Thymus (tissue), 11 donors: ENCODE results near the gene URB1. TPM values are rescaled to one million over a fixed set of nuclear protein-coding genes. Genes with fewer than 3 reads are reported as not detected.
"Not testable (repeated sequence)": the region's sequence is repeated elsewhere in the genome, so short reads cannot be mapped to it uniquely, and the experiment has no call there.

ENCODE experiments used
- DNase-seq, 9 donors: peaks; one replicate each; pipeline ENCODE4 v3.0.0-alpha.2; 2013; ENCODE audit warnings: low spot score in 9 of 9, low read depth in 6 of 9, missing footprints in 1 of 9
- H3K27ac ChIP-seq, 2 donors: one replicate each; pipeline ENCODE4 v1.5.1; 2013; ENCODE audit warnings: control low read depth in 1 of 2, low read depth in 1 of 2, low read length in 1 of 2, mild to moderate bottlenecking in 1 of 2, moderate library complexity in 1 of 2
- H3K27me3 ChIP-seq, 2 donors: one replicate each; pipeline ENCODE4 v1.5.1; 2013; ENCODE audit warnings: low read length in 1 of 2; ENCODE audit not compliant: control insufficient read depth in 2 of 2, insufficient read depth in 1 of 2
- H3K36me3 ChIP-seq, 2 donors: one replicate each; pipeline ENCODE4 v1.5.1; 2013; ENCODE audit warnings: low read length in 1 of 2, mild to moderate bottlenecking in 1 of 2, moderate library complexity in 1 of 2; ENCODE audit not compliant: control insufficient read depth in 2 of 2, insufficient read depth in 2 of 2
- H3K4me1 ChIP-seq, 2 donors: one replicate each; pipeline ENCODE4 v1.5.1; 2013; ENCODE audit warnings: low read length in 2 of 2; ENCODE audit not compliant: control insufficient read depth in 2 of 2, insufficient read depth in 2 of 2
- H3K4me3 ChIP-seq, 2 donors: one replicate each; pipeline ENCODE4 v1.5.1; 2013; ENCODE audit warnings: low read length in 2 of 2, control low read depth in 1 of 2, mild to moderate bottlenecking in 1 of 2
- H3K9me3 ChIP-seq, 2 donors: one replicate each; pipeline ENCODE4 v1.5.1; 2013; ENCODE audit warnings: low read length in 1 of 2, mild to moderate bottlenecking in 1 of 2; ENCODE audit not compliant: control insufficient read depth in 2 of 2, insufficient read depth in 1 of 2
- WGBS: extraction: QIAGEN DNeasy Blood & Tissue Kit; methylation state at CpG from one replicate; pipeline ENCODE4 v1.1.7; 2013; 5-methylcytosine and 5-hydroxymethylcytosine counted together
- polyA plus RNA-seq: library from polyadenylated mRNA; stranded (reverse); fragments of 200-250 nt; gene quantifications from one replicate; pipeline ENCODE4 v1.2.3, GENCODE V29; 2013
- total RNA-seq: library from RNA; stranded (reverse); fragments of 120-200 nt; gene quantifications from one replicate; pipeline ENCODE4 v1.2.4, GENCODE V29; 2013
- donor health status: healthy.

URB1 gene
- total and polyA plus RNA-seq, 2 donors, result 4.2 to 4.7 TPM

DNA sequence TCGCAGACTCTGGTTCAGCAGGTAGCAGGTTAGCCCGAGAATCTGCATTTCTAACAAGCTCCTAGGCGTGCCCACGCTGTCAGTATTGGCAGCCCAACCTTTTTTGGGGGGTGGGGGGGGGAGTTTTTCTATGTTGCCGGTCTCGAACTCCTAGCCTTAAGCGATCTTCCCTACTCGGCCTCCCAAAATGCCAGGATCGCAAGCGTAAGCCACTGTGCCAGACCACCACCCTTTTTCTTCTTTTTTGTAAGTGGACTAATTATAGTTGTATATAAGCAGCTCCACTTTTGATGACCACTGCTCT is 113.5 kb downstream of the URB1 start:
- peak overlapping the region; percentile 76 to 83 for H3K4me3 ChIP-seq

DNA sequence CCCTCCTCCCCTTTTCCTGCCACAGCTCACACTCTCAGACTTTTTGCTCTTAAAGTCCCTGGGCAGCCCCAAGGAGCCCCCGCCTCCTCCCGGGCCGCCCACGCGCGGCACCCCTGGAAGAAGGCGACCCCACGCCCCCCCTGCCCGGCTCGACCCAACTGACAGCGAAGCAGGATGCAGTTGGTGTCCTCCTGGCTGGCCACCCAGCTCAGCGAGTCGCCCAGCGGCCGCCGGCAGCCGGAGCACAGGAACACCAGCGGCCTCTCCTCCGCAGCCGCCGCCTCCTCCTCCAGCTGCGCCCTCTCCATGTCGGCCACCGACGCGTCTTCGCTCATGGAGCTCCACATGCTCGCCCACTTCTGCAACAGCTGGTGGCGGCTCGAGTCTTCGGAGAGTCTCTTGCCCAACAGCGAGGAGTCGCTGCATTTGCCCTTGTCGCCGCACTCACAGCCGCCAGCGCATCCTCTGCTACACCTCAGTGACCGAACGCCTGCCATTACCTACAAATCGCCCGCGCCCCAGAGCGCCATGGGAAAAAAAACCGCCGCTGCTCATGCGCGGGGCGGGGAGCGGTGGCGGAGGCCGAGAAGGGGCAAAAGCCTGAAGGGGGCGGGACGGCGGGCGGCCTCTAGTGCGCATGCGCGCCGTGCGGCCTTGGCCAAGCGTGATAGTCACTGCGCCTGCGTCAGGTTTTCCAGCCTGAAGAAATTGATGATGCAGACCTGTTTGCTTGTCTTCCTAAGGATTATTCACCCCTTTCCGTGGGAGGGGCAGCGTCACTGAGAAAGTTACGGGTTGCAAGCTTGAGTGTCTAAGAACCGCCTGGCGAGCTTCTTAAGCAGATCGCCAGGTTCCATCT is 114.1 kb downstream of the URB1 start, which contains the start of gene MIS18A:
Gene MIS18A, minus strand, starts transcription at position 532 of the 859 bp plus-strand sequence. Its CDS starts 35 bp downstream, at position 497.
- Histone ChIP-seq H3K4me3 (peak within 1 kb of the TSS; percentile 76 to 83), H3K4me1 (peaks cover 5 to 10% of the 10 kb centered on the region in 2 donors), H3K9me3 (no peaks in the 10 kb centered on the region), H3K27ac (peak within 1 kb of the TSS; percentile 72 to 74), H3K36me3 (peaks cover 0 to 2% of the 10 kb centered on the region in 2 donors), H3K27me3 (no peaks in the 10 kb centered on the region)
- under 1% methylated on average over 69 of the region's 69 CpGs for WGBS
- DNase-seq, result peak; percentile 77 to 97 (median 88)

More for the DNA sequence above, 113.5 kb downstream of the URB1 start:
- Histone ChIP-seq H3K4me1 (peaks cover 5 to 10% of the 10 kb centered on the region in 2 donors), H3K27me3 (no peaks in the 10 kb centered on the region), H3K27ac (peak overlapping the region; percentile 1 to 53), H3K9me3 (no peaks in the 10 kb centered on the region), H3K36me3 (no peaks in the 10 kb centered on the region)
- no peak for DNase-seq
- WGBS, result 11% methylated on average over 10 of the region's 10 CpGs

DNA sequence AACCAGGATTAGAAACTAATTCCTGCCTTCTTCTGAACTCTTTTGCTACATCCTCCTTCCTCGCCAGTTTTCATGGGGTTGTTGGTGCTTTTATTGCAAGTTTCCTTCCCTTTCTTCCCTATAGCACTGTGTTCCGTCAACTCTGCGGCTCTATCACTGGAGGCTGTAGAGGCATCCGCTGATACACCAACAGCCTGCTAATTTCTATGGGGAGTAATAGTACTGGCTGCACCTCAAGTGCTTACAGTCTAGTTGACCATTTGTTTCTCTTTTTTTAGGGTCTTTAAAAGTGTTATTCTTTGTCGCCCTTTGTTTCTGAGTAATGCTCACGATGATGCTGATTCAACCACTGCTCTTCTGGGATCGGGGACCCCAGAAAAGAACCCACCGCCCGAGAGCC is 114.7 kb downstream of the URB1 start:
- Histone ChIP-seq H3K9me3 (no peaks in the 10 kb centered on the region), H3K27me3 (no peaks in the 10 kb centered on the region), H3K36me3 (peaks cover 3 to 6% of the 10 kb centered on the region in 2 donors), H3K27ac (peak overlapping the region in 1 of 2 donors; percentile 74), H3K4me1 (peaks cover 5 to 10% of the 10 kb centered on the region in 2 donors), H3K4me3 (peak overlapping the region; percentile 76 to 83)
- WGBS, result under 1% methylated on average over 9 of the region's 9 CpGs
- DNase-seq, result peak in 2 of 9 donors; percentile 10 to 30

DNA sequence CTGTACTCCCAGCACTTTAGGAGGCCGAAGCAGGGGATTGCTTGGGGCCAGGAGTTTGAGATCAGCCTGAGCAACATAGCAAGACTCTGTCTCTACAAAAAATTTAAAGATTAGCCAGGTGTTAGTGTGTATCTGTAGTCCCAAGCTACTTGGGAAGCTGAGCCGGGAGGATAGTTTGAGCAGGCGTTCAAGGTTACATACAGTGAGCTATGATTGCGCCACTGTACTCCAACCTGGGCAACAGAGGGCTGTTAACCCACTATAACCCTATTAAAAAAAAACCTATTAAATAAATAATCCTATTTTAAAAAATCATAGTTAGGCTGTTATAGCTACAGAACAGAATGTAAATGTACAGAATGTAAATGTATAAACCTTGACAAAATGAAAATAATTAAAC is 116.1 kb downstream of the URB1 start:
- 99% methylated on average over 4 of the region's 4 CpGs for WGBS
- Histone ChIP-seq H3K4me1 (peaks cover 5 to 10% of the 10 kb centered on the region in 2 donors), H3K4me3 (no peak overlapping the region), H3K36me3 (peaks cover 8 to 10% of the 10 kb centered on the region in 2 donors), H3K27ac (no peak overlapping the region), H3K9me3 (no peaks in the 10 kb centered on the region), H3K27me3 (no peaks in the 10 kb centered on the region)
- no peak for DNase-seq

DNA sequence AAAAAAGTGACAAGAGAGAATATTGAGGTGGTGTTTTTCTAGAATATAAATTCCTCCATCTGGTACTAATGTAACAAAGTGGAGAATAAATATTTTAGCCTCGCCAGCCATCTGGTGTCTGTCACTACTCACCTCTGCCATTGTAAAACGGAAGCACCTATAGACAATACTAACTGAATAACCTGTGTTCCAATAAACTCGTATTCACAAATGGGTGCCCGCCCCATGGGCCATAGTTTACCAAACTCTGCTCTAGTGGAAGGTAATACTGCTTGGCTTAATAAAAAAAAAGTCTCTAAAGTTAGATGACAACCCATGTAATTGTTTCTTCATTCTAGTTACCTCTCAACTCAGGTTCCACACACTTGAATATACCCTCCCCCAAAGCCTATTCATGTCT is 122.1 kb downstream of the URB1 start:
- Histone ChIP-seq H3K27me3 (no peaks in the 10 kb centered on the region), H3K9me3 (no peaks in the 10 kb centered on the region), H3K27ac (no peak overlapping the region), H3K4me3 (no peak overlapping the region), H3K36me3 (peaks cover 21 to 22% of the 10 kb centered on the region in 2 donors), H3K4me1 (no peaks in the 10 kb centered on the region)
- 98% methylated on average over 4 of the region's 4 CpGs for WGBS
- no peak for DNase-seq

DNA sequence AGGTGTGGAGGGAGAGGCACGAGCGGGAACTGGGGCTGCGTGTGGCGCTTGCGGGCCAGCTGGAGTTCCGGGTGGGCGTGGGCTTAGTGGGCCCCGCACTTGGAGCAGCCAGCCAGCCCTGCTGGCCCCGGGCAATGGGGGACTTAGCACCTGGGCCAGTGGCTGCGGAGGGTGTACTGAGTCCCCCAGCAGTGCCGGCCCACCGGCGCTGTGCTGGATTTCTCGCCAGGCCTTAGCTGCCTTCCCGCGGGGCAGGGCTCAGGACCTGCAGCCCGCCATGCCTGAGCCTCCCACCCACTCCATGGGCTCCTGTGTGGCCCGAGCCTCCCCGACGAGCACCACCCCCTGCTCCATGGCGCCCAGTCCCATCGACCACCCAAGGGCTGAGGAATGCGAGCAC is 127.5 kb downstream of the URB1 start:
- DNase-seq, result not testable (repeated sequence)

DNA sequence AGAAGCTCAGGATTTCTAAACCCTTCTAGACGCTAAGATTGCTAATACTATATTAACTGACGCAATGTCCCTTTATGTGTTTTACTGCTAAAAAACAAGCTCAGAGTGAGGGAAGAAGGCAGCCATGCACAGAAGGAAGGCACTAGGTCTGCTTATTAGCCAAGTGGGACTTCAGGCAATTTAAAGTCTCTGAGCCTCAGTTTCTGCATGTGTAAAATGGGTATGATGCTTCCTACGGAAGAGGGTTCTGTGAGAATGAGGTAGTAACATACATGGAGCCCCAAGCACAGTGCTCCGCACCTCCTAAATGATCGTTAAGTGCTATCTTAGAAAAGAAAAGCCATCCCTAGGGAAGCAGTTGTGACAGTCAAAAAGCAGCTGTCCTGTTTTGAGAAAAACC is 130.9 kb downstream of the URB1 start:
- Histone ChIP-seq H3K4me1 (no peaks in the 10 kb centered on the region), H3K36me3 (peaks cover 2 to 3% of the 10 kb centered on the region in 2 donors), H3K27ac (no peak overlapping the region), H3K27me3 (no peaks in the 10 kb centered on the region), H3K4me3 (no peak overlapping the region), H3K9me3 (no peaks in the 10 kb centered on the region)
- WGBS, result 96% methylated on average over 5 of the region's 5 CpGs
- no peak for DNase-seq

More for the DNA sequence above, 127.5 kb downstream of the URB1 start:
- H3K4me3 ChIP-seq, H3K9me3 ChIP-seq, H3K27ac ChIP-seq, H3K4me1 ChIP-seq, H3K27me3 ChIP-seq: not testable (repeated sequence)
- WGBS, result 98% methylated on average over 23 of the region's 23 CpGs
- peaks cover 12 to 13% of the 10 kb centered on the region in 2 donors for H3K36me3 ChIP-seq

Other genes with a start within 250 kb of the URB1 start
- gene MIS18A, start 114.0 kb downstream of the URB1 start, total RNA-seq, result 16.5 TPM
- 12.5 TPM for gene MIS18A, start 114.0 kb downstream of the URB1 start, polyA plus RNA-seq
- not detected for gene MRAP, start 94.2 kb downstream of the URB1 start, total RNA-seq
- gene MRAP, start 94.2 kb downstream of the URB1 start, polyA plus RNA-seq, result 0.09 TPM
- gene EVA1C, start 19.7 kb upstream of the URB1 start, total RNA-seq, result 5.0 TPM
- 26.2 TPM for gene EVA1C, start 19.7 kb upstream of the URB1 start, polyA plus RNA-seq
- 1.0 TPM for gene TCP10L, start 192.5 kb upstream of the URB1 start, total RNA-seq
- 2.5 TPM for gene TCP10L, start 192.5 kb upstream of the URB1 start, polyA plus RNA-seq
- 44.6 TPM for gene CFAP298, start 219.4 kb upstream of the URB1 start, total RNA-seq
- 43.5 TPM for gene CFAP298, start 219.4 kb upstream of the URB1 start, polyA plus RNA-seq